NCI-H510A treated with DMSO at 0.1 percent for 48 hours (cell line): ENCODE data around the gene TMUB2.
A peak's percentile ranks its signal among the peaks of the same experiment; 100 is the strongest.
"Not testable (repeated sequence)": the region's sequence is repeated elsewhere in the genome, so short reads cannot be mapped to it uniquely, and the experiment has no call there.

Experiments used
- DNase-seq: peaks from one replicate; lab custom pipeline; 2025; lab: John Stamatoyannopoulos, UW

Gene TMUB2

DNA sequence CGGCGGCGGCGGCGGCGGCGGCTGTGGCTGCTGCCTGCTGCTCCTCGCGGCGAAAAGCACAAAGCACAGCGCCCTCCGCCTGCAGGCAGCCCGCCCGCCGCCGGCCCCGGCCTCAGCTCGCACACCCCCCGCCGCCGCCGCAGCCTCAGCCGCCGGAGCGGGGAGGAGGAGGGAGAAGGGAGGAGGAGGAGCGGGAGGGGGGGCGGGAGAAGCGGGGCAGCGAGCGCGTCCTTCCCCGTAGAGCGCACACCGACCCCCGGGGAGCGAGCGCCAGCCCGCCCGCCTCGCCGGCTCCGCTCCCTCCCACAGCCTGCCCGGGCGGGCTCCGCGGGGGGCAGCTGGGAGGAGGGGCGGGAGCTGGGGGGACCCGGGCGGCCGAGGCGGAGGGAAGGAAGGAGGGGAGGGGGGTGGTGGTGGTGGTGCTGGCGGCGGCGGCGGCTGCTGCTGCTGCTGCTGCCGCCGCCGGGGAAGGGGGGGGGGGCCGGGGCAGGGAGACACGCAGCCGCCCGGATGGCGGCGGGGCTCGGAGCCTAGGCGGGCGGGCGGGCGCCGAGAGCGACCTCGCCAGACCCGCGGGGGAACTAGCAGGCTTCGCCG, 32.9 kb downstream of the TMUB2 start, which contains the start of gene UBTF:
Gene UBTF, minus strand, starts transcription at position 60 of the 597 bp plus-strand sequence. CDS start 1,446 bp downstream, outside the sequence.
- DNase-seq = peak; percentile 71

DNA sequence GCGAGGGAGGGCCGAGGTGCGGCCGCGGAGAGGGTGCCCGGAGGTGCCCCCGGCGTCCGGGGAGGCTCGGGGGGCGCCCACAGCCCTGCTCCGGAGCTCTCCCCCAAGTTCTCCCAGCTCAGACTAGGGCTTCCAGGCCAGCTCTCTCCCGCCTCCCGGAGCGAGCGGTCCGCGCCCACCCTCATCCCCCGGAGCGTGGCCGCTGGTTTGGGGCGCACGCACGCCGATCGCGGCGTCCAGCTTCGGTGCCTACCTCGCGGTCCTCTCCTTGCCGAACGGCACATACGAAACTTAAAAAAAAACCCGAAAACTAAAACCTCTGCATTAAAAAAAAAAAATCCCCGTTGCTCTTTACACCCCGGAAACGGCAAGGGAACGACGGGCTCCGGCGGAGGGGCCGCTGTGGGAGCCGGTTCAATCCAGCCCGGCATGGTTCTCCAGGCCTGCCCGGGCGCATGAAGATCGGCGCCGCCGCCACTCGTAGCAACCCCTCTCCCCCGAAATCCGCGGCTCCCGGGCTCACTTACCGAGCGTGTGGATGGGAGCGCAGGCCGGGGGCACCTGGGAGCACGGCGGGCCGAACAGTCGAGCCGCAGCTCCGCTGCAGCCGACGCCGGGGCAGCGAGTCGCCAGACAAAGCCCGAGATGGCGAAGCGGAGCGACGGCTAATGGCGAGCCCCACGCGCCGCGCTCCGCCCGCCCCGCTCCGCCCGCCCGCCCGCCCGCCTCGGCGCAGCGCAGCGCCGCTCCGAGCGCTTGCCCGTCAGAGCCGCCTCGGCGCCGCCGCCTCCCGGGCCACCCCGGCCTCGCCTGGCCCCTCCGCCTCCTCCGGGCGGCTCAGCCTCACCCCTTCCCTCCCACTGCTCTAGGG, 33.7 kb downstream of the TMUB2 start:
- peak; percentile 56 for DNase-seq

DNA sequence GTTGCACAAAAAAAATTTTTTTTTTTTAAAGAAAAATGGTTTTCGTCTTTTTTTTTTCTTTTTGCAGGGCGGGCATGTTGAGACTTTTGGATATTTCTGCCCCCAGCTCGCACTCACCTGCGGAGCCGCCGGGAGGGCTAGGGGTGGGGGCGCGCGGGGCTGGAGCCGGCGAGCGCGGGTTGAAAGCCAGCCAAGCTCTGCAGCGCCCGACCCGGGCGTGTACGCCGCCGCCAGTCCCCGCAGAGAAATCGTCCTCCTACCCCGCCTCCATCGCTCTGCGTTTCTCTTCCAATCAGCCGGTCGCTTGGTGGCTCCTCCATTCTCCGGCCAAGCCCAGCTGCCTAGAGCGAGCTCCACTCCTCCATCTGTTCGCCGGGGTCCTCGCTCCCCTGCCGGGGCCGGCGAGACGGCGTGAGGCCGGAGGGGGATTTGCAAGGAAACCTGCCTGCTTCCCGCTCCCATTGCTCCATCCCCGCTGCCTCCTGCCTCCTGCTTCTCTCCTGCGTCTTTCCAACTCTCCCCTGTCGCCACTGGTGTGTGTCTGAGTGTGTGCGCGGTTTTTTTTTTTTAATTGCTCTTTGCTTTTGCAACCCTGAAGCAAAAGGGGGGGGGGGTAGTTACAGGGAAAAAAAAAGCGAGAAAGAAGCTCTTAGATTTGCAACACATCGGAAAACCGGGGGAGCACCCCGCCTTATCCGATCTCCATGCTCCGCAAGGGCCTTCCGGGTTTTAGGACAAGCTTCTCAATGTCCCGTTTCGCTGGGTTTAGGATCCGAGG, 34.5 kb downstream of the TMUB2 start:
- DNase-seq = peak; percentile 78

DNA sequence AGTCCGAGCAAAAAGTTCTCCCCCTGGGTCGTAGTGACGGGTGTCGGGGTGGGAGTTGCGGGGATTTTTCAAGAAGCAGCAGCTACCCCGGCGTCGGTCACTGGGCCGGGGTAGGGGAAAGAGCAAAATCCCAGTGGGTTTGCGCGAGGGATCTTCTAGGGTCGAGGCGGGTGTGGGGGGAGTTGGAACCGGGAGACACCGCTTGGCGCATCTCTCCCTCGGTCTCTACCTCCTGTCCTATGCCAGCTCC, 35.0 kb downstream of the TMUB2 start:
- DNase-seq = no peak

DNA sequence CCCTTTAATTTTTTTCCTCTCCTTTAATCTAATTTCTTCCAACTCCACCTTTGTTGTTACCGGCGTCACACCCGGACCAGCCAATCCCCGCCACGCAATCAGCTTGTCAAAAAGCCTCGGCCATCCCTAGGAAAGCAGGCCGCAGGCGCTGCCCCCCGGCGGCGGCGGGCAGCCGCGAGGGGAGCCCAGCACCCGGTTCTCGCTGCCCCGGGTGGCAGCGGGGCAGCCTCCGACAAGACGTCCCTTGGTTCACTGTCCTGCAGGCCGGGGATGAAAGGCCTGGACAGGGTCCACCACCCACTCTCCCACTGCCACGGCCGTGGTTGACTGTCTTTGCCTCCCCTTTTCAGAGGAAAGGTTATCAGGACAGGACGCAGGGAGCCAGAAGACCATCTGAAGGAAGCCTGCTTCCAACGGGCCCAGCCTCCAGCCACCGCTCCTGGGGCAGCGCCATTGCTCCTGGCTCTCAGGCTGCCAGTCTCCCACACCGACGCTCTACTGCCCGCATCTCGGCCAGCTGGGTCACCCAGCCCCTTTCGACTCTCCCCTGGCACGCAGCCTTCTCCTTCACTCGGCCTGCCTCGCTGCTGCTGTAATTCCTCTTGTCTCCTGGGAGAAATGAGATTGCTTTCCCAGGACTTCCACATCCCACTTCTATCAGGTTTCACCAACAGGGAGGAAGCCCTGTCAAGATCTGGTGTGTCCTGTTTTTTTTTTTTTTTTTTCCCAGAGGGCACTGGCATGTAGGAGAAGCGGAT, 35.5 kb downstream of the TMUB2 start:
- peak; percentile 69 for DNase-seq

DNA sequence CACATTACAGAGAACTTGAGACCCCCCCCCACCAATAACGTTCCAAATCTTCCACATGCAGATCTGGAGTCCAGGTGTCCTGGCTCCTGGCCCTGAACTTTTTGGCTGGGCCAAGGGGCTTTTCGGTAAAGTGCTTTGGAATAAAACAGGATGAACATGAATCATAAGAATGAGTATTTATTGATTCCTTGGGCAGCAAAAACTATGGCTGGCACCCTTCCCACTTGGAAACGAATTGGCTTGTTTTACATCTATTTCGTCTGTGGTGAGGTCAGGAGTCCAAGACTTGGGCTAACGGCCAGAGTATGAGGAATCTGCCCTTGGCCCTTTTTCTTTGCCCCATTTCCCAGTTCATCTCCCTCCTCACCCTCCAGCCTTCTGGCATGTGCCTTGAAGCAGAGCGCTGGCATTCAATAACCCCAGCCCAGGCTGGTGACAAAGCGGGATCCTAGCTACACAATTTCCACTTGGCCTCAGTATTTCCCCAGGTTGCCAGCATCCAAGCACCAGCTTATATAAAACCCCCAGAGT, 36.8 kb downstream of the TMUB2 start:
- no peak for DNase-seq

DNA sequence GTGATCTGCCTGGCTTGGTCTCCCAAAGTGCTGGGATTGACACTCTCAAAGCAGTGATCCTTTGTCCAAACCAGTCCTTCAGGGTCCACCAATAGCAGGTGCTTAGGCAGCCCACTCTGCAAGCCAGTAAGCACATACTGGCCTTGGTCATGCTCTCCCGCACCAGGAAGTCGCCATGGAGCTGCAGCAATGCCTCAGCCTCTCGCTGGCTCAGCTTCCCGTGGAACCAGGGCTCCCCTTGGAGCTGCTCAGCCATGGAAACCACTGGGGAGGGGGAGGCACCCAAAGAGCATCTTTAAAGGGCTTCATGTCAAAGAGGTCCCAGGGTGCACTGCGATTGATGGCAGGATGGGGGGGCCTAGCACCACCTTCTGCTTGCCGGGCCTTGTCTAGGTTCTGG, 42.3 kb downstream of the TMUB2 start:
- DNase-seq = no peak

DNA sequence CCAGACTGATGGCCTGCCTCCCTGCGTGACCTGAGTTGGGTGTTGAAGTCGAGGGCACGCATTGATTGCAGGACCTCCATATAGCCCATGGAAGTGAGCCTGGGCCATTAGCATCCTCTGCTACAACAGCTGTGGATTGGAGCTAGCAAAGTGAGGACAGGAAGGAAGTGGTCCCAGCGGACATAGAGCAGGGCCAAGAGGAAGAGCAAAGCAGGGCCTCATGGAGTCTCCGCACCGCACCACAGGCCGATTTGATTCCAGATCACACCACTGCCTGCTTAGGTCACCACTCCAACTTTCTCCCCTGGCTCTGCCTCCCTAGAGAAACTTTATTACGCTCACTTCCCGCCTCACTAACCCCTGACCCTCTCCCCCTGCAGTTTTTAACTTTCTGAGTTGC, 43.4 kb downstream of the TMUB2 start:
- DNase-seq = no peak

DNA sequence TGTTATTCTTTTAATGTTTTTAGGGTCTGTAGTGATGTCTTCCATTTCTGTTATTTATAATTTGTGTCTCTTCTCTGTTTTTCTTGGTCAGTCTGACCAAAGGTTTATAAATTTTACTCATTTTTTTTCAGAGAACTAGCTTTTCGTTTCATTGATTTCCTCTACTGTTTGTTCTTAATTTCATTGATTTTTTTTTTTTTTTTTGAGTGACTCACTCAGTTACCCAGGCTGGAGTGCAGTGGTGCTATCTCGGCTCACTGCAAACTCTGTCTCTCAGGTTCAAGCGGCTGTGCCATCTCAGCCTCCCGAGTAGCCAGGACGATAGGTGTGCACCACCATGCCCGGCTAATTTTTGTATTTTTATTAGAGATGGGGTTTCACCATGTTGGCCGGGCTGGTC, 45.3 kb downstream of the TMUB2 start:
- DNase-seq = no peak

DNA sequence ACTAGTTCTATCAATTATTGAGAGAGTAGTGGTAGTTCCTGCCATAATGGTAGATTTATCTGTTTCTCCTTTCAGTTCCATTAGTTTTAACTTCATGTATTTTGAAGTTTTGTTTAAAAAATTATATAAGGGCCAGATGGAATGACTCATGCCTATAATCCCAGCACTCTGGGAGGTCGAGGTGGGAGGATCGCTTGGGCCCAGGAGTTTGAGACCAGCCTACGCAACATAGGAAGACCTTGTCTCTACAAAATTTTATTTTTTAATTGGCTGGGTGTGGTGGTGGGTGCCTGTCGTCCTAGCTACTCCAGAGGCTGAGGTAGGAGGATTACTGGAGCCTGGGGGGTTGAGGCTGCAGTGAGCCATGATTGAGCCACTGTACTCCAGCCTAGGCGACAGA, 46.8 kb downstream of the TMUB2 start:
- no peak for DNase-seq

DNA sequence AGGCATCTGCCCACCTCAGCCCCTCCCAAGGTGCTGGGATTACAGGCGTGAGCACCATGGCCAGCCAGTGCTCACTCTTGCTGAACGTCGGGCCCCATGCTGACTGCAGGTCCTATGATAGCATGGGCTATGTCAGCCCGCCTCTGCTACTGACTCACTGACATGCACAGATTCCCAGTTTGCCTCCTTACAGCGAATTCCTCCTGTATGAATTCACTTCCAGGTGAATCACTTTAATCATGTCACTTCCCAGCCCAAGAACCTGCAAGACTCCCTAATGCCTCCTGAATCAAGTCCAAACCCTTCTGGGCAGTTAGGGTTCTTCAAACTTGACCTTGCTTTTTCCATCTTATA, 48.8 kb downstream of the TMUB2 start:
- no peak for DNase-seq

DNA sequence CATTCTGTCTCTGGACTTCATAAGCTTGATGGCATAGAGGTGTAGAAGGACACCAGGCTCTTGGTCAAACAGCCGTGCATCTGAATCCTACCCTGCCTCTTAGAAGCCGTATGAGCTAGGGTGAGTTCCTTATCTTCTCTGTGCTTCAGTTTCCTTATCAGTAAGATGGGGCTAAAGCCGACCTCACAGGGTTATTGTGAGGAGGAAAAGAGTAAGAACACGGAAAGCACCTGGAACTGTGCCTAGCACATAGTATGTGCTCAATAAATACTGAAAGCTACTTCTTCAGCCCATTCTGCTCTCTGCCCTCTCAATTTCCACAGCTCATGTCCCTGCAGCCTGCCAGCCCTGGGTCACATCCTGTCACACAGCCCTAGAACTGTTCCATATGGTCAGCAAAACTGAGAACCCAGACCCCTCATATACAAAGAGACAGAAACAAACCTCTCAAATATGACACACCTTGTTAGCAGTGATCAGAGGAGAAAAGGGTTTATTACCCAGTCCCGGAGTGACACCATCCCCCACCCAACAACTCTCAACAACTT, 49.7 kb downstream of the TMUB2 start:
- DNase-seq = no peak

DNA sequence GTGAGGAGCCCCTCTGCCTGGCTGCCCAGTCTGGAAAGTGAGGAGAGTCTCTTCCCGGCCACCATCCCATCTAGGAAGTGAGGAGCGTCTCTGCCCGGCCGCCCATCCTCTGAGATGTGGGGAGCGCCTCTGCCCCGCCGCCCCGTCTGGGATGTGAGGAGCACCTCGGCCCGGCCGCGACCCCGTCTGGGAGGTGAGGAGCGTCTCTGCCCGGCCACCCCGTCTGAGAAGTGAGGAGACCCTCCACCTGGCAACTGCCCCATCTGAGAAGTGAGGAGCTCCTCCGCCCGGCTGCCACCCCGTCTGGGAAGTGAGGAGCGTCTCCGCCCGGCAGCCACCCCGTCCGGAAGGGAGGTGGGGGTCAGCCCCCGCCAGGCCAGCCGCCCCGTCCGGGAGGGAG, 51.1 kb downstream of the TMUB2 start:
- not testable (repeated sequence) for DNase-seq

DNA sequence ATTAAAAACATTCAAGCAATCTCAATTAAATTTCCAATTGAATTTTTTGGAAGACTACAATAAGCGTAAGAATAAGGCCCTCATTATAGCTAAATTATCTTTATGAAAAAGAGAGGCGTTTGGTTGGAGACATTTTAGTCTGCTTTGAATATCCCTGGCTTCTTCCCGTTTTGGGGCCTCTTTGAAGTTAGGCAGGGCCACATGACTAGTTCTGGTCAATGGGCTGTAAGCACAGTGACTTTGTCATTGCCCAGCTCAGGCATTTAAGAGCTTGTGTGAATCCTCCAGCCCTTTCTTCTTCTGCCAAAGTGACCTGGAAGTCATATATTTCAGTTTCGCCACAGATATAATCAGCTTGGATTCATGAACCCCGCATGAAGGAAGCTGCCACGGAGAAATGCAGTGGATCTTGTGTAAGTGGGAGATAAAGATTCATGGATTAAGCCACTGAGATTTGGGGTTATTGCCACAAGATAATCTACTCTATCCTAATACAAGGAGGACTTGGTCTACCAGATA, 54.4 kb downstream of the TMUB2 start:
- no peak for DNase-seq
